ENCODE results near the gene GPRIN3.

DNA sequence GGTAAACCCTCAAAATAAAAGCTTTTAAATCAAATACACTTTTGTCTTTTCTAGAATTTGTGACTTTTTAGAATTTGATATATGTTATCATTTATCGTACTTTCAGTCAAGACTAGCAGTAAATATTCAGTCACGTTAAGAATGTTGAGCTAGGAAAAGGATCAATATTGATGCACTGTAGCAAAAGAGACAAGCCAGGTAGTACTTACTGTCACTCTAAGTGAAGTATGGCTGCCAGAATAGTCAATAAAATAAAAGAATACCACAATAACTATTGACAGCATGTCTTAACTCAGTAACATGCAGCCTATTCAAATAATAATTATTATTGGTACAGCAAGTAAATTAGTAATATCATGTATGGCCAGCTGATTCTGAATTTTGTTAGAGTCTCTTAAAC, 43.6 kb upstream of the GPRIN3 start:
- TF ChIP-seq EZH2phosphoT487 (IDR thresholded peaks at IDR 0.05; ENCODE audit: insufficient read depth, low read depth) (no peak), EZH2 (IDR thresholded peaks at IDR 0.05; ENCODE audit: insufficient read depth, poor library complexity, severe bottlenecking) (no peak)

Data from GM23248 (cell line).